CD8-positive, alpha-beta memory T cell (primary cell): ENCODE data around the gene FSHR. TPM values are rescaled to one million over a fixed set of nuclear protein-coding genes. Genes with fewer than 3 reads are reported as not detected.
A peak's percentile ranks its signal among the peaks of the same experiment; 100 is the strongest.

Experiments used
- CTCF ChIA-PET: fragments of 350-600 bp; sonication (Branson Sonifier 250); formaldehyde crosslinking; loops from one replicate; lab custom pipeline; 2021; ENCODE audit warnings: antibody characterized with exemption; lab: Charles Lee
- POLR2A ChIA-PET: fragments of 350-600 bp; sonication (Branson Sonifier 250); formaldehyde crosslinking; loops from one replicate; lab custom pipeline; 2021; ENCODE audit warnings: antibody characterized with exemption; lab: Charles Lee
- DNase-seq, 5 donors: peaks; one replicate each; pipeline versions ENCODE4 v3.0.0 to v3.0.0-alpha.2; 2020 to 2022; ENCODE audit warnings: mixed read lengths in 1 of 5
- H3K27ac ChIP-seq: one replicate; pipeline ENCODE4 v1.7.0; 2013; ENCODE audit warnings: low read depth, mild to moderate bottlenecking, low read length, moderate library complexity
- H3K27me3 ChIP-seq: 2 replicates; pipeline ENCODE4 v1.7.0; 2013; ENCODE audit warnings: low read length, mild to moderate bottlenecking; ENCODE audit not compliant: insufficient read depth, poor library complexity, severe bottlenecking
- H3K36me3 ChIP-seq: 2 replicates; pipeline ENCODE4 v1.7.0; 2013; ENCODE audit warnings: mild to moderate bottlenecking, low read length, moderate library complexity; ENCODE audit not compliant: insufficient read depth
- H3K4me1 ChIP-seq: 2 replicates; pipeline ENCODE4 v1.7.0; 2013; ENCODE audit warnings: mild to moderate bottlenecking, low read length, moderate library complexity; ENCODE audit not compliant: insufficient read depth
- H3K4me3 ChIP-seq: 2 replicates; pipeline ENCODE4 v1.7.0; 2013; ENCODE audit warnings: mild to moderate bottlenecking, low read length
- H3K9me3 ChIP-seq: 2 replicates; pipeline ENCODE4 v1.7.0; 2013; ENCODE audit warnings: mild to moderate bottlenecking, low read length
- H3K27ac Mint-ChIP-seq, 8 donors: one replicate each; pipeline ENCODE4 v1.8.0; 2020 to 2021; ENCODE audit warnings: mixed read lengths in 8 of 8, mild to moderate bottlenecking in 6 of 8, inconsistent platforms in 3 of 8, moderate library complexity in 3 of 8
- H3K27me3 Mint-ChIP-seq, 2 donors: one replicate each; pipeline ENCODE4 v1.8.0; 2020 to 2021; ENCODE audit warnings: mixed read lengths in 2 of 2, mild to moderate bottlenecking in 1 of 2, moderate library complexity in 1 of 2
- H3K36me3 Mint-ChIP-seq, 3 donors: one replicate each; pipeline ENCODE4 v1.8.0; 2020 to 2021; ENCODE audit warnings: mixed read lengths in 3 of 3, inconsistent platforms in 1 of 3, mild to moderate bottlenecking in 1 of 3
- H3K4me1 Mint-ChIP-seq, 3 donors: one replicate each; pipeline ENCODE4 v1.8.0; 2020 to 2021; ENCODE audit warnings: mixed read lengths in 3 of 3, inconsistent platforms in 1 of 3, mild to moderate bottlenecking in 1 of 3
- H3K4me3 Mint-ChIP-seq, 7 donors: one replicate each; pipeline ENCODE4 v1.8.0; 2020 to 2021; ENCODE audit warnings: mixed read lengths in 7 of 7, mild to moderate bottlenecking in 6 of 7, moderate library complexity in 4 of 7, inconsistent platforms in 2 of 7
- H3K9me3 Mint-ChIP-seq, 5 donors: one replicate each; pipeline ENCODE4 v1.8.0; 2020 to 2022; ENCODE audit warnings: mixed read lengths in 5 of 5, mild to moderate bottlenecking in 3 of 5, moderate library complexity in 2 of 5, inconsistent platforms in 1 of 5
- polyA plus RNA-seq: library from polyadenylated mRNA; unstranded; fragments of 300-500 nt; fragmentation: Illumina TruSeq; gene quantifications from one replicate; pipeline ENCODE4 v1.2.3, GENCODE V29; 2021
- total RNA-seq, 2 experiments: library from RNA; stranded (reverse); gene quantifications; one replicate each; pipeline ENCODE4 v1.2.3, GENCODE V29; 2021

Gene FSHR
- total and polyA plus RNA-seq, 3 experiments from 2014 or later: not detected

DNA sequence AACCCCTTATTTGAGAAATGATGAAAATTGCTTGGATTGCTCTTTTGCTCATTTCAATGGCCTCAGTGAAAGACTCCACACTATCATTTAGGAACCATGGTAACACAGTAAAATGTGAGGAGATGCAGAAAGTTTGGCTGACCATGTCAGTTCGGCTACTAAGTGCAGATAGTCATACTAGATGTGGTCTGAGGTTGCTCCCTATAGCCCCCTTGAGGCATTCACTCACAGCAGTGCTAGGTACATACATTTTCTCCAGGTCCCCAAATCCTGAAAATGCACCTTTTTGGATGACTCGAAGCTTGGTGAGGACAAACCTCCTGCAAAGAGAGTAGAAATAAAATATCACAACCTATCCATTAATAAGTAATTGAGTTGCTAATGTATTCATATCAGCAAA lies 86.3 kb downstream of the FSHR start:
- no peaks in the 10 kb centered on the region for H3K9me3 ChIP-seq
- no peak for DNase-seq
- CTCF ChIA-PET: no interaction called here
- H3K4me1 ChIP-seq: no peaks in the 10 kb centered on the region
- no peaks in the 10 kb centered on the region for H3K27me3 Mint-ChIP-seq
- no peaks in the 10 kb centered on the region for H3K27me3 ChIP-seq
- no peak overlapping the region for H3K4me3 Mint-ChIP-seq
- peaks cover 0 to 4% (median 0%) of the 10 kb centered on the region in 5 donors for H3K9me3 Mint-ChIP-seq
- H3K36me3 Mint-ChIP-seq: no peaks in the 10 kb centered on the region
- H3K27ac Mint-ChIP-seq: no peak overlapping the region
- H3K4me1 Mint-ChIP-seq: no peaks in the 10 kb centered on the region
- POLR2A ChIA-PET: no interaction called here
- H3K4me3 ChIP-seq: no peak overlapping the region
- H3K27ac ChIP-seq: no peak overlapping the region
- no peaks in the 10 kb centered on the region for H3K36me3 ChIP-seq

- DNase-seq: no peak
- H3K4me1 ChIP-seq: no peaks in the 10 kb centered on the region
- POLR2A ChIA-PET: no interaction called here
- no peak overlapping the region for H3K27ac Mint-ChIP-seq
- H3K27me3 ChIP-seq: no peaks in the 10 kb centered on the region
- H3K27ac ChIP-seq: no peak overlapping the region
- H3K9me3 ChIP-seq: no peaks in the 10 kb centered on the region
- H3K4me1 Mint-ChIP-seq: no peaks in the 10 kb centered on the region
- H3K4me3 Mint-ChIP-seq: no peak overlapping the region
- peaks cover 6 to 19% (median 8%) of the 10 kb centered on the region in 5 donors for H3K9me3 Mint-ChIP-seq
- H3K4me3 ChIP-seq: no peak overlapping the region
- CTCF ChIA-PET: no interaction called here
- H3K36me3 Mint-ChIP-seq: peaks cover 0 to 3% (median 0%) of the 10 kb centered on the region in 3 donors
- H3K36me3 ChIP-seq: no peaks in the 10 kb centered on the region
- no peaks in the 10 kb centered on the region for H3K27me3 Mint-ChIP-seq
These were observed 101.2 kb downstream of the FSHR start for GRCh38 chr2:49053156-49053555.

- no peak overlapping the region for H3K4me3 ChIP-seq
- peaks cover 0 to 6% (median 0%) of the 10 kb centered on the region in 5 donors for H3K9me3 Mint-ChIP-seq
- peaks cover 0 to 3% (median 0%) of the 10 kb centered on the region in 3 donors for H3K36me3 Mint-ChIP-seq
- no peak overlapping the region for H3K27ac Mint-ChIP-seq
- H3K36me3 ChIP-seq: no peaks in the 10 kb centered on the region
- DNase-seq: no peak
- H3K27me3 ChIP-seq: no peaks in the 10 kb centered on the region
- no peaks in the 10 kb centered on the region for H3K9me3 ChIP-seq
- H3K4me1 ChIP-seq: no peaks in the 10 kb centered on the region
- H3K27me3 Mint-ChIP-seq: no peaks in the 10 kb centered on the region
- POLR2A ChIA-PET: no interaction called here
- no peak overlapping the region for H3K4me3 Mint-ChIP-seq
- H3K27ac ChIP-seq: no peak overlapping the region
- H3K4me1 Mint-ChIP-seq: no peaks in the 10 kb centered on the region
- CTCF ChIA-PET: no interaction called here
These were observed 104.0 kb downstream of the FSHR start for GRCh38 chr2:49050265-49050664.

- peaks cover 0 to 4% (median 0%) of the 10 kb centered on the region in 5 donors for H3K9me3 Mint-ChIP-seq
- H3K27ac Mint-ChIP-seq: no peak overlapping the region
- H3K27me3 Mint-ChIP-seq: no peaks in the 10 kb centered on the region
- no peak overlapping the region for H3K4me3 Mint-ChIP-seq
- no peak overlapping the region for H3K27ac ChIP-seq
- no peak overlapping the region for H3K4me3 ChIP-seq
- H3K4me1 Mint-ChIP-seq: no peaks in the 10 kb centered on the region
- H3K36me3 ChIP-seq: no peaks in the 10 kb centered on the region
- no peak for DNase-seq
- ChIA-PET POLR2A (no interaction called here), CTCF (no interaction called here)
- peaks cover 0 to 3% (median 0%) of the 10 kb centered on the region in 3 donors for H3K36me3 Mint-ChIP-seq
- H3K9me3 ChIP-seq: no peaks in the 10 kb centered on the region
- H3K4me1 ChIP-seq: no peaks in the 10 kb centered on the region
- H3K27me3 ChIP-seq: no peaks in the 10 kb centered on the region
These were observed 105.2 kb downstream of the FSHR start for GRCh38 chr2:49049161-49049560.

DNA sequence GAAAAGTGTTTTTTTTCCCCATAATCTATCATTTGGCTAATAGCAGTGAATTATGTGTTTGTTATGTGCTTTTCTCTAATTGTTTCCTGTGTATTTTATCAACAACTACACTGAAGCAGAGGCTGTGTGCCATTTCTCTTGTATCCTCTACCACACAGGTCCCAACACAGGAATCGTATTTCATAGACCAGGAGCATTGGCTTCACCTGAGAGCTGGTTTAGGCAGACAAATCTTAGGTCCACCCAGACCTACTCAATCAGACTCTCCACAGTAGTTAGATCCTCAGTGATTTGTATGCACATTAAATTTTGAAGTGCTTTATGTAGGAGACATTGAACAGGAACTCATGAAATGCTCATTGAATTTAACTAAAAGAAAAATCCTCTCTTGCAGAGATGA lies 109.2 kb downstream of the FSHR start:
- H3K4me3 ChIP-seq: no peak overlapping the region
- no peaks in the 10 kb centered on the region for H3K27me3 Mint-ChIP-seq
- ChIA-PET POLR2A (no interaction called here), CTCF (no interaction called here)
- no peak for DNase-seq
- no peaks in the 10 kb centered on the region for H3K4me1 Mint-ChIP-seq
- H3K27ac Mint-ChIP-seq: no peak overlapping the region
- H3K4me3 Mint-ChIP-seq: no peak overlapping the region
- H3K36me3 Mint-ChIP-seq: no peaks in the 10 kb centered on the region
- H3K9me3 Mint-ChIP-seq: peaks cover 0 to 5% (median 0%) of the 10 kb centered on the region in 5 donors
- H3K9me3 ChIP-seq: no peaks in the 10 kb centered on the region
- H3K4me1 ChIP-seq: no peaks in the 10 kb centered on the region
- H3K27me3 ChIP-seq: no peaks in the 10 kb centered on the region
- no peaks in the 10 kb centered on the region for H3K36me3 ChIP-seq
- H3K27ac ChIP-seq: no peak overlapping the region

GRCh38 chr2:49044350-49045079 lies 109.8 kb downstream of the FSHR start:
- Mint-ChIP-seq H3K36me3 (no peaks in the 10 kb centered on the region), H3K27ac (no peak overlapping the region), H3K27me3 (no peaks in the 10 kb centered on the region), H3K4me3 (no peak overlapping the region), H3K4me1 (no peaks in the 10 kb centered on the region), H3K9me3 (peaks cover 0 to 5% (median 0%) of the 10 kb centered on the region in 5 donors)
- POLR2A ChIA-PET: no interaction called here
- H3K4me3 ChIP-seq: no peak overlapping the region
- no peak overlapping the region for H3K27ac ChIP-seq
- CTCF ChIA-PET: no interaction called here
- no peaks in the 10 kb centered on the region for H3K4me1 ChIP-seq
- no peaks in the 10 kb centered on the region for H3K36me3 ChIP-seq
- no peaks in the 10 kb centered on the region for H3K27me3 ChIP-seq
- no peaks in the 10 kb centered on the region for H3K9me3 ChIP-seq
- DNase-seq: no peak

- Histone ChIP-seq H3K9me3 (no peaks in the 10 kb centered on the region), H3K4me3 (no peak overlapping the region), H3K27ac (no peak overlapping the region), H3K36me3 (no peaks in the 10 kb centered on the region), H3K4me1 (no peaks in the 10 kb centered on the region), H3K27me3 (no peaks in the 10 kb centered on the region)
- peak overlapping the region in 1 of 8 donors; percentile 12 for H3K27ac Mint-ChIP-seq
- ChIA-PET POLR2A (no interaction called here), CTCF (no interaction called here)
- H3K9me3 Mint-ChIP-seq: peaks cover 0 to 5% (median 0%) of the 10 kb centered on the region in 5 donors
- H3K4me3 Mint-ChIP-seq: no peak overlapping the region
- no peaks in the 10 kb centered on the region for H3K4me1 Mint-ChIP-seq
- no peaks in the 10 kb centered on the region for H3K27me3 Mint-ChIP-seq
- DNase-seq: no peak
- H3K36me3 Mint-ChIP-seq: no peaks in the 10 kb centered on the region
These were observed 110.8 kb downstream of the FSHR start for GRCh38 chr2:49043405-49043982.

DNA sequence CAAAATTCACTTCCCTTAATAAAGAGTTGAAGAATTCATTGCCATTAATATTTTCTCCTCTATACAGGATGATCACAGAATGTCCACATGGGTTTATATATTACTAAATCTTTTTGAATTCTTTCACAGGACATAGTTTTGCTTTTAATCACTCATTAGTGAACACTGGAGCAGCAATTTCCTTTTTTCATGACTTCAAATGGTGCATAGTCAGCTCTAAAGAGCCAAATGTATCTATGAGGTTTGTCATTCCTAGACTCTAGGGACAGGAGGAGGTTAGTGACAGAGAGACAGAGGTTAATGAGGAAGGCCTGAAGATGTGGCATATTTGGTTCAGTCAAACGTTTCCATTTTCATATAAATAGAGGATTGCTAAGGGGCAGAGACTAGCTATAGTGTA lies 111.8 kb downstream of the FSHR start:
- ChIA-PET POLR2A (no interaction called here), CTCF (no interaction called here)
- Histone ChIP-seq H3K27ac (no peak overlapping the region), H3K36me3 (no peaks in the 10 kb centered on the region), H3K4me3 (no peak overlapping the region), H3K4me1 (no peaks in the 10 kb centered on the region), H3K27me3 (no peaks in the 10 kb centered on the region), H3K9me3 (no peaks in the 10 kb centered on the region)
- Mint-ChIP-seq H3K9me3 (peaks cover 0 to 6% (median 0%) of the 10 kb centered on the region in 5 donors), H3K27ac (no peak overlapping the region), H3K27me3 (no peaks in the 10 kb centered on the region), H3K4me3 (no peak overlapping the region), H3K36me3 (no peaks in the 10 kb centered on the region), H3K4me1 (no peaks in the 10 kb centered on the region)
- no peak for DNase-seq
